Sciatic nerve (tissue), 2 donors: ENCODE measurements around the gene SLC22A14. TPM values are rescaled to one million over a fixed set of nuclear protein-coding genes. Genes with fewer than 3 reads are reported as not detected.
"Not testable (repeated sequence)": the region's sequence is repeated elsewhere in the genome, so short reads cannot be mapped to it uniquely, and the experiment has no call there.

ENCODE experiments used
- ATAC-seq: fragments of 200-7000 bp; cut with Tn5 transposase; one replicate; pipeline ENCODE4 v1.9.1; 2020; ENCODE audit warnings: mild to moderate bottlenecking, moderate library complexity
- DNase-seq: peaks from one replicate; pipeline ENCODE4 v3.0.0-alpha.2; 2020; ENCODE audit warnings: low spot score
- intact Hi-C: fragments of 100-400 bp; cut with DNase I; formaldehyde crosslinking; loops from one replicate; pipeline ENCODE4 v1.14.2; 2022
- total RNA-seq: library from RNA; stranded (reverse); fragmentation: NEBNext Ultra II Directional; extraction: Animal tissue kit (Norgen Biotek cat#: 25700); gene quantifications from one replicate; pipeline ENCODE4 v1.2.1, GENCODE V29; 2021
- donor health status: DM: no; HTN: no; CAD: no.
- donor health status: DM: no; HTN: no; CAD: no.

SLC22A14 gene
- total RNA-seq, 1 donor from 2014 or later: 0.13 TPM

DNA sequence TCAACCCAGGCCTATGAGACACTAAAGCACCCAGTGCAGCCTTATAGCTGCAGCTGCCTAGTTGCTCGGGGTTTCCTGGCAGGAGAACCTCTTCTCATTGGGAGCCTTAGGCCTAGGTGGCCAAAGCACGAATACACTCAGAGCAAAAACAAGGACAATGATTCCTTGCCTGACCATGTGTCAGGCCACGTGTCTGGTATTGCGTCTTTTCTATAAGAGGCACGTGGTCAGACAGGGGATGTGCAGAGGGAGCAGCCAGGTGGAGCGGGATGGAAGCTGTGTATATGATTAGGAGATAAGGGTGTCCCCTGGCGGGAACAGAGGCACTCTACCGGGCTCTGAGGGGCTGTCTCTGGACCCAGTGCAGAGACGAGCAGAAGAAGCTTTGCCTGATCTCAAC, 26.4 kb downstream of the SLC22A14 start:
- no peak for ATAC-seq
- intact Hi-C loops: no loop called here
- DNase-seq: no peak

DNA sequence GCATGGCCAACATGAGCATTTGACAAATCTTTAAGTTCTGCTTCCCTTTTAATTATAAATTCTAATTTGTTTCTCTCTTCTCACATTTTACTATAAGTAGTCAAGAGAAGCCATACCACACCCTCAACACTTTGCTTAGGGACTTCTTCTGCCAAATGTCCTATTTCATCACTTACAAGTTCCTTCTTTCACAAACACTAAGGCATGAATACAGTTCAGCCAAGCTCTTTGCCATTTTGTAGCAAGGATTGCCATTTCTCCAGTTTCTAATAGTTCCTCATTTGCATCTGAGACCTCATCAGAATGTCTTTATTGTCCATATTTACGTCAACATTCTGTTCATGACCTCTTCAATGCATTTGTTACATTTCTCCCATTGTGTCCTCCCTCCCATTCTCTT, 29.4 kb downstream of the SLC22A14 start:
- ATAC-seq (no peak), DNase-seq (no peak)
- intact Hi-C loops: no loop called here

DNA sequence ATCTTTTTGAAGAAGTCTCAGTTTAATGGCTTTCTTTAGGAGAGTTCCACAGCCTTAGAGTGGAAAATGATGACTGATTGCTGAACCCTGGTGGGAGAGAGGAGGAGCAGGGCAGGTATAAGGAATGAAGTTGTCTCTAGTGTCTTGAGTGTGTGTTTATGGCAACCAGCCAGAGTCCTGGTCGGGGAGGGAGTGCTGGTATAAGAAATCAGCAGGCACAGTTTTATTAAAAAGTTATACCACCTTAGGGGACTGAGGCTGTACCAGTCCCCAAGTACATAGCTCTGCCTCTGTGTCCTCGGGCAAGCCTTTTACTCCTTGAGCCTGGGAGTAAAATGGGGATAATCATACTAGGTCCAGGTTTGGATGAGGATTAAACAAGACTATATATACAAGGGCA, 29.8 kb downstream of the SLC22A14 start:
- DNase-seq: no peak

DNA sequence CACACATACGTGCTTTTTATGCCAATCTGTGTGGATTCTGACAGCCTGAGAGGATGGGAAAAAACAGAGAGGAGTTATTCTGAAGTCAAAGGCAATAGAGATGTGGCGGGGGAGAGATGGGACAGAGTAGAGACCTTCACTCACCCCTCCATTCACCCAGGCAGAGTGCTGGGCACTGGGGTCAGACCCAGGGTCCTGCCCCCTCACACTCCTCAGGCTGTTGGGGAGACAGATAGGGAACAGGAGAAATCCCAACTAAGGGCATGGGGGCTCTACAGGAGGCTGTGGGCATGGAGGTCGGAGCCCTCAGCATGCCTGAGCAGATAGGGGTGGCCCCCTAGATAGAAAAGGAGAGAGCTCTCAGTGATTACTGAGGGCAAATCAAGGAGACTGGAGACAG, 30.3 kb downstream of the SLC22A14 start:
- DNase-seq (no peak), ATAC-seq (no peak)
- intact Hi-C loops: no loop called here

More for the DNA sequence above, 29.8 kb downstream of the SLC22A14 start:
- intact Hi-C loops: no loop called here
- no peak for ATAC-seq

DNA sequence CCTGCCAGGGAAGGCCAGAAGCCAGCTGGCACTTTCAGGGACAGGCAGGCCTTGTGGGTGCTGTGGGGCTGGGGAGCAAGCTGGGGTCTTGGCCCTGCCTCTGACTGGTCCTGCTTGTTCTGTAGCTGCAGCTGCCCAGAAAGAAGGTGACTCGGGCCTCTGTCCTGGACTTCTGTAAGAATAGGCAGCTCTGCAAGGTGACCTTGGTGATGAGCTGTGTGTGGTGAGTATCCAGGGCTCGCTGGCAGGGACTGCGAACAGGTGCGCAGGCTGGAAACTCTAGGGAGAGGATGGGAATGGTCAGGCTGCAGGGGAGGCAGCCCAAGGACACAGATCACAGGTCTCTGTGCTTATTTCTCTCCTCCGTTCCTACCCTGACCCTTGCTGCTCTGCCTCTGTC, 31.2 kb downstream of the SLC22A14 start:
- intact Hi-C loops: no loop called here
- ATAC-seq (no peak), DNase-seq (no peak)

DNA sequence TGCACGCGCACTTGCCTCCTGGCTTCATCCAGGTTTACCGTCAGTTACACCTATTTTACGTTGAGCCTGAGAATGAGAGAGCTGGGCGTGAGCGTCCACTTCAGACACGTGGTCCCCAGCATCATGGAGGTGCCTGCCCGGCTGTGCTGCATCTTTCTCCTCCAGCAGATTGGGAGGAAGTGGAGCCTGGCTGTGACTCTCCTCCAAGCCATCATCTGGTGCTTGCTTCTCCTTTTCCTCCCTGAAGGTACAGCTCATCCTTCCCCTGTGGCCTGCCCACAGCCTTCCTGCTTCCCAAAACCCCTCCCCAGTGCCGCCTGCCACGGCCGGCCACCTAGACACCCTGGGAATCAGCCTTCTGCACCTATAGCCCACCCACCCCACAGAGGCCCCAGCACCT, 31.6 kb downstream of the SLC22A14 start:
- DNase-seq (no peak), ATAC-seq (no peak)
- intact Hi-C loops: no loop called here

DNA sequence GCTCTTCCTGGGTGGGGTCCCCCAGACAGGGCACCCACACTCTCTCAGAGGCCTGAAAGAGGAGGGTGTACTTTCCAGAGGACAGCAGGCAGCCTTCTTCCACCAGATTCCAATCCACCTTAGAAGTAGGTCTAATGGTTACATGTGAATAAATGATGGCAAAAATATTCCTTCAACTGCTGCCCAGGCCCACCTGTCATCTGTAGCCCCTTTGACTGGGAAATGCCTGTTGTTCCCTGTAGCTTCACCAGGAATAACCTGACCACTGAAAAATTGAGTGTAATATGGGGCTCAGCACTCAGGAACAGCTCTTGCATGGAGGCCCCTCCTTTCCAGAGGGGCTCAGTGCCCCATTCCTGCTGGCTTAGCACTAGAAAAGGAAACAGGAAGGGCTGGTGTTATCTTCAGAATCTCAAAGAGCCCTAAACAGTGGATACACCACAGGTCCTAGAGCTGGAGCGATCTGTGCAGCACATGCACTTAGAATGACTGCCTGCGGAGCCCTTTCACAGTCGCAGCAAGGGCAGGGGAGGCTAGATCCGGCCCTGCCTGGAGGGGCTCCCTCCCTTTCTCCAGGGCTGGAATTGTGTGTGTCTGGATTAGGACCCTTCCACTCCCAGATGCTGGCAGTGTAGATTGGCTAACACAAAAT, 32.1 kb downstream of the SLC22A14 start:
- DNase-seq (no peak), ATAC-seq (no peak)
- intact Hi-C loops: no loop called here

DNA sequence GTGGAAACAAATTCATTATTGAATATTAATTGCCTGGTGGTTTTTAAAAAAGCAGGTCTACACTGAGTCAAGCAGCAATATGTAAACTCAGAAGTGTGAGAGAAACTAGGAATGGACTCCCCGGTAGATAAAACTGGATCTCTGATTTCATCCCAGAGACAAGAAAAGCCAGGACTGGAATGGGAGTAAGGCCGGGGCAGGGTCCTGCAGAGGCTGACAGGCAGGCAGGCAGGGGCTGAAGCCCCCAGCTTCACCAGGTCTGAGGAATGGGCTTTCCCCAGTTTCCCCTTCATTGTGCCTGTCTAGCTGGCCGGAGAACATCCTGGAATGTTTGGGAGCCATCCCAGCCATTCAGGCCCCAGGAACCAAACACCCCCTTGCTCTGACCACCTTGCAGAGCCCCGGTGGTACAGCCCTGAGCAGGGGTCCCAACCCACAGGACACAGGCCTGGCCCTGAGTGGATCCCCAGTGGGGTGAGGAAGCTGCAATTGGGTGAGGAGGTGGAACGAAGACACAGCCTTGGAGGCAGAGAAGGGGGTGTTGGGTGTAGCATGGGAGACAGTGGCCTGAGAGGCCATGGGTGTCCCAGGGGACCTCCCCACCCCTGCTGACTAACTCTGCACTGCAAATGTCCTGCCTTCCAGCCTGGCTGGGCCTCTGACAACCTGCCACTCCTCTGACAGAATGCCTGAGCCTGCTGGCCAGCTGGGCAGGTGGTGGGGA, 32.8 kb downstream of the SLC22A14 start:
- ATAC-seq (no peak), DNase-seq (no peak)
- intact Hi-C loops: no loop called here

DNA sequence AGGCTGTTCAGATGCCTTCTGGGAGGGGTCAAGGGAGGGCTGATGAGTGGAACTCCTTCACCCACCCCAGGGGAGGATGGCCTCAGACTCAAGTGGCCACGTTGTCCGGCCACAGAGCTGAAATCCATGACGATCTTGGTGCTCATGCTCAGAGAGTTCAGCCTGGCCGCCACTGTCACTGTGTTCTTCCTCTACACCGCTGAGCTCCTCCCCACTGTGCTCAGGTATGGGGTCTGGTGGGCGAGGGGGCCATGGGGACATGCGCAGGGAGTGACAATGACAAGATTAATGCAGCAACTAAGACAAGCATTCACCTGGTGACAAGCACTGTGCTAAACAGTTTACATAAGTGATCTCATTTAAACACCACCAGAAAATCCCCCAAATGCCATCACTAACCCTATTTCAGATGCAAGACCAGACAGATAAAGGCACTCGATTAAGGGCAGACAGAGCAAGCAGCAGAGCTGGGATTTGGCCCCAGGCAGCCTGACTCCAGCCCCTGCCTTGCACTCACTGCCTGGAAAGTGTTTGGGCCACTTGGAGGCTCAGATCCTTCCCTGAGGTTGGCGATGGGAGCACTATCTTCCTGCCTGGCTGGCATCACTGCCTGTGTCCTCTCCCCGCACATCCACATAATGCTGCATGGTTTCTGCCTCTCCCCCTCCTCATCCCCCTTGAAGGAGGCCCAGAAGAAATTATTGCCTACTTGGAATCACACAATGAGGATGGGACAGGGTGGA, 33.6 kb downstream of the SLC22A14 start:
- ATAC-seq (no peak), DNase-seq (no peak)
- intact Hi-C loops: no loop called here

DNA sequence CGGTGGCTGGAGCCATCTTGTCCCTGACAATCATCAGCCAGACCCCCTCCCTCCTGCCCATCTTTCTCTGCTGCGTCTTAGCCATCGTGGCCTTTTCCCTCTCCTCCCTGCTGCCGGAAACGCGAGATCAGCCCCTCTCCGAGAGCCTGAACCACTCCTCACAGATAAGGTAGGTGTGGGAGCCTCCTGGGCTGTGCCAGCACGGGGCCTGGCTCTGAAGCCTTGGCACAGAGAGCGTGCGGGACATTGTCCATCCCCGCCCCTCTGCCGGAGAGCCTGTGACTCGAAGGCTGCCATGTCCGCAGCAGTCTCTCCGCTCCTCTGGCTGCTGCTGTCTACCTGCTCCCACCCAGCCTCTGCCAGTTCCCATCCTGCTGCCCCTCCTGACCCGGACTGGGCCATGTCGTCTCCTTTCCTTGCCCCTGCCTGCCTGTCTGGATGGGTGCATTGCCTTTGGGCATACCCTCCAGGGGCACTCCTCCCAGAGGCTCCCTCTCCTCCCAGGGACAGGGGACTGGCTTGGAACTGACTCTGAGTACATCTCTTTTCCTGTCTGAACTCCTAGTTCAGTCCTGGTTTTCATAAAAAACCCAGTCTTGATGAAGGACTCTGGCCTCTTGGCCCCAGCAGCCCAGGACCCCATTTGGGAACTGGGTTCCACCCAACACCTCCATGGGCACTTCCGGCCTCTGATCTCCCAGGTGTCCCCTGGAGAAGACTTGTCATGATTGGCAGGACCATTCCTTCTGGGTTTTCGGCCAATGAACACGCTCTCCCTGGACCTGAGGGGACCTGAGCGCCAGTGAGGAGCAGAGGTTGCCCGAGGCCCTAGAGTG, 34.5 kb downstream of the SLC22A14 start:
- intact Hi-C loops: no loop called here
- DNase-seq: no peak
- ATAC-seq: no peak

DNA sequence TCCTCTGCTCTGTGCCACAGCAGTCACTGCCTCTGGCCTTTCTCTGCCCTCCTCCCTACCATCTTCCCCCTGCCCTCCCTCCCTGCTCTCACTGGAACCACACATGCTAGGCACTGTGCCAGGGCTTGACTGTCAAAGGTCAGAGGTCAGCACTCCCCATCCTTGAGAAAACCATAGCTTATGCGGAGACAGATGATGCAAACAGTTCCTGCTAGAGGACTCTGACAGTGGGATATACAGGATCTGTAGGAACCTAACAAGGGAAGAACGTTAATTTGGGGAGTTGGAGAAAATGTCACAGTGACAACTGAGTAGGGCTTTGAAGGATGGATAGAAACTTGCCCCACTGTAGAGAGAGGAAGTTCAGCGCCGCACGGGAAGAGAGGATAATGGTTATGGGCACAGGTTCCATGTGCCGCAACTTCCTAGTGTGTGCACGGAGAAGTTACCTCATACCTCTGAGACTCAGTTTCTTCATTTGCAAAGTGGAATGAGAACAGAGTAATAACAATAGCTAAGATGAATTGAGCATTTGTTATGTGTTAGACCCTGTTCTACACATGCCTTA, 35.2 kb downstream of the SLC22A14 start:
- no peak for ATAC-seq
- intact Hi-C loops: no loop called here
- DNase-seq: no peak

DNA sequence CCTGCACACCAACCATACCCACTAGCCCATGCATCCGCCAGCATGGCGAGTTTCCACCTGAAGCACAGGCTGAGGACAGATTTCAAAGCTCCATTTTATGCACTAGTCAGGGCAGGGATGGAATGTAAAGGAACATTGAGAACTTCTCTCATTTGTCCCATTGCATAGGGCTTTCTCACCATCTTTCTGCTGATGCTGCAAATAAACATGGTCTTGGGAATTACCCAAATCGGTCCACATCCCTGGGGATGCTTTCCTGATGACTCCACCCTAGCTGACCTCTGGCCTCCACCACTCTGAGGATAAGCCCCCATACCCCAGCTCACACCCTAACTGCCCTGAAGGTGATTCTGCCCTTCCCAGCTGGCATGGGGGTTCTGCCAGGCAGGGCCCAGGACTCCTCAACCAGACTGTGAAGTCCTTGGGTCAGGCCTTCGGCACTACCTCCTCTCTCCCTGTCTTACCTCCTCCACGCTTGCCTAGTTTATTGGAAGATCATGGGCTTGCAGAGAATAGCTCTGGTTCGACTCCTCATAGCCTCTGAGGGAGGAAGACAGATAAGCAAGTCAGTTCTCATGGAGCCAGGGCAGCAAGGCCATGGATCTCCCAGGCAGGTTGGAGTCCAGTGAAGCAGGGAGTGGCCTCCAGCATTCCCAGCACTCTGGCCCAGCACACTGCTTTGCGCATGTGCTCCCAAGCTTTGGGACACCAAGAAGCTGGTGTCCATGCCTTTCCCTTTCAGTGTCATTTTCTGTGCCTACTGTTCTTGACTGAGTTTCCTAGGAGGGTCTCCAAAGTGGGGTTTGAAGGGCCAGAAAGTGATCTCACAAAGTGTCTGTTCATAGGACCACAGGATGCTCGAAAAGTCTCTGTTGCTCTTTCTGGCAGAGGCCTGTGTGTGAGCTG, 36.9 kb downstream of the SLC22A14 start:
- intact Hi-C loops: no loop called here
- DNase-seq (no peak), ATAC-seq (no peak)

DNA sequence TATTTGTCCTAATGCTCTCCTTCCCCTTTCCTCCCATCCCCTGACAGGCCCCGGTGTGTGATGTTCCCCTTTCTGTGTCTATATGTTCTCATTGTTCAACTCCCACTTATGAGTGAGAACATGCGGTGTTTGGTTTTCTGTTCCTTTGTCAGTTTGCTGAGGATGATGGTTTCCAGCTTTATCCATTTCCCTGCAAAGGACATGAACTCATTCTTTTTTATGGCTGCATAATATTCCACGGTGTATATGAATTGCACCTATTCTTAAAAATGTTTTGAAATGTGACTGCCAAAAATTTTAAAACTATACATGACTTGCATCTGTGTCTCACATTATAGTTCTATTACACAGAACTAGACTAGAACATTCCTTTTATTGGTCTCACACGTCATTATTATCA, 38.5 kb downstream of the SLC22A14 start:
- DNase-seq, intact Hi-C loops, ATAC-seq: not testable (repeated sequence)

DNA sequence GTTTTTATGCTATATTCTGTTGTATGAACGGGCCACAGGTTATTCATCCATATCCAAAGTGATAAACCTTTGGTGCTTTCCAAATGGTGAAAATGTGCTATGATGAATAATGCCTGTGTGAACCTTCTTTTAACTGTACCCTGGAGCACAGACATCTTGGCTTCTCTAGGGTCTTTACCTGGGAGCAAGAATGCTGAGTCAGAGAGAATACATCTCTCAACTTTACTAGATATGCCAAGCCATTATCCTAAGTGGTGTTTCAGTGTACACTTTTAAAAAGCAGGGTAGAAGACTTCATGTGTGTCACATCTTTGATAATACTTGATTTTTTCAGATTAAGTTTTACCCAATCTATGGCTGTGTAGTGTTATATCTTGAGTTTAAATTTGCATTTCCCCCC, 41.0 kb downstream of the SLC22A14 start:
- no peak for DNase-seq
- intact Hi-C loops: no loop called here
- ATAC-seq: no peak

DNA sequence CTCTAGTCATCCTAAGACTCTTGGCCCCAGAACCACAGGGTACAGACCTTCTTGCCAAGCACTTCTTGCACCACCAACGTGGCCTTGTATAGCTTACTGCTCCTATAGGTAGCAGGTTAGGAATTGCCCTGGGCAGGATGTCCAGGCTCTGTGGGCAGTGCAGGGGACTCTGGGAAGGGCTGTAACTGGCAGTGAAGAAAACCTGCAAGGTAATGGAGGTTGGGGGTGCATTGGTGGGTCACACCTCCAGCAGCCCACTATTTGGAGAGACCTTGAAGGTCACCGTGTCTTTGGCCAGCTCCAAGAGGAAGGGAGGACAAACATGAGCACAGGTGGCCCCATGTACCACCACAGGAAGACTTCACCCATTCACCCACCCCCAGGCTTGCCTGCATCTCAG, 43.2 kb downstream of the SLC22A14 start:
- DNase-seq: no peak
- intact Hi-C loops: no loop called here
- ATAC-seq: no peak

DNA sequence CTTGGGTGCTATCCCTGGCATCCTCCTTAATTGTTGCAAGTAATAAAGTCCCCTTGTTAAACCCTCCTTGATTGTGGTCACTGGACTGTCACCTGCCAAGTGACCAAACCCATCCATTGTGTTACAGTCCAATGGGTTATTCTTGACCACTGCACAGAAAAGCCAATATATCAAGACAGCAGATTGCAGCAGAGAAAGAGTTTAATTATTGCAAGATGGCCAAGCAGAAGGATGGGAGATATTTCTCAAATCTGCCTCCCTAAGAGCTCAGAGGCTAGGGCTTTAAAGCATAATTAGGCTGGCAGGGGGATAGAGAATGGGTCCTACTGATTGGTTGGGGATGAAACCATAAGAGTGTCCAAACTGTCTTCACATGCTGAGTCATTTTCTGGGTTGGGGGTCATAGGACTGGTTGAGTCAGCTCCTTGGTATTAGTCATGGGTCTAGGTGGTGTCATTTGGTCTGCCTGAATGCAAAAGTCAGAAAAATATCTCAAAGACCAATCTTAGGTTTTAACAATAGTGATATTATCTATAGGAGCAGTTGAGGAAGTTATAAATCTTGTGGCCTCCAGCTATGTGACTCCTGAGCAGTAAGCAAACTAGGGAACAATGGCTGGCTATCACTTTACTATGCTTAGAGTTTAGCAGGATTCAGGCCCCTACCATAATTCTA, 45.4 kb downstream of the SLC22A14 start:
- DNase-seq (no peak), ATAC-seq (no peak)
- intact Hi-C loops: no loop called here

DNA sequence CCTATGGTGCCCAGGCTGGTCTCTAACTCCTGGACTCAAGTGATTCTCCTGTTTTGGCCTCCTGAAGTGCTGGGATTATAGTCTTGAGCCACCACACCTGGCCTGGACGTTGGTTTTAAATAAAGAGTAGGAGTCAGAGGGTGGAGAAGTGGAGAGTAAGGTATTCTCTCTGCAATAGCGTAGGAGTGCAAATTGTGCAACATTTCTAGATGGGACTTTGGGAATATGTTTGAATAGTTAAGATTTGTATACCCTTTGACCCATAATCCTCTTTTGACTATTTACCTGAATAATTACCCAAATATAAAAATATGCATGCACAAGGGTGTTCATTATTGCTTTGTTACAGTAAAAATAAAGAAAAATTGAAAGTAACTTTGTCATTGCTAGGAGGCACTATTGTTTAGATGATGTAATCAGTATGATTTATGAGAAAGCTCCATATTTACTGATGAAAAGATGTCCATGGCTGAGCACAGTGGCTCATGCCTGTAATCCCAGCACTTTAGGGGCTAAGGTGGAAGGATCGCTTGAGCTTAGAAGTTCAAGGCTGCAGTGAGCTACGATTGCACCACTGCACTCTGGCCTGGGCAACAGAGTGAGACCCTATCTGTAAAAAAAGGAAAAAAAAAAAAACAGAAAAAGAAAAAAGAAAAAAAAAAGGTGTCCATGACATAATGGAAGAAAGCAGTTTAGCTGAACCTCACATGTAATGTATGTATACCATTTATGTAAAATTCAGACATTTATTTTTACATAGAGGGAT, 49.3 kb downstream of the SLC22A14 start:
- ATAC-seq: no peak
- intact Hi-C loops: no loop called here
- DNase-seq: no peak
